ENCODE data around the gene NSG2. TPM values are rescaled to one million over a fixed set of nuclear protein-coding genes. Genes with fewer than 3 reads are reported as not detected.
"Not testable (repeated sequence)": the region's sequence is repeated elsewhere in the genome, so short reads cannot be mapped to it uniquely, and the experiment has no call there.

The NSG2 gene
- total and polyA plus RNA-seq, 3 donors from 2014 or later, result 7.2 to 11.3 (median 8.4) TPM

DNA sequence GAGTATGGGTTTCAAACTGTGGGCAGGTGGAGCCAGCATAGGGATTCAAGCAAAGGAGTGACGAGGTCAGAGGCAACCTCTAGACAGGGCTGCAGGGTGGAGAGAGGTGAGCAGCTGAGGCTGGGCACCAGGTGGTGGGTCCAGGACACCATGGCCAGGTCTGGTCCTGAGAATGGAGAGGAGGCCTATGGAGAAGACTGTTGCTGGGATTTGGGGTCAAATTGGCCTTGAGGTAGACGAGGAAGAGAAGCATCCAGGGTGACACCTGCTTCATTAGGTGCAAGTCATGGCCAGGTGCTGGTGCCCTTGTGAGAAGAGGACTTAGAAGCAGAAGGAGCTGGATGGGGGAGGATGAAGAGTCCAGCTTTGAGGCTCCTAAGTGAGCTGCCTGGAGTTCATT, 99.6 kb downstream of the NSG2 start:
- 81 to 87% methylated on average over 2 of the region's 2 CpGs for WGBS, 2 donors
- DNase-seq, result no peak

DNA sequence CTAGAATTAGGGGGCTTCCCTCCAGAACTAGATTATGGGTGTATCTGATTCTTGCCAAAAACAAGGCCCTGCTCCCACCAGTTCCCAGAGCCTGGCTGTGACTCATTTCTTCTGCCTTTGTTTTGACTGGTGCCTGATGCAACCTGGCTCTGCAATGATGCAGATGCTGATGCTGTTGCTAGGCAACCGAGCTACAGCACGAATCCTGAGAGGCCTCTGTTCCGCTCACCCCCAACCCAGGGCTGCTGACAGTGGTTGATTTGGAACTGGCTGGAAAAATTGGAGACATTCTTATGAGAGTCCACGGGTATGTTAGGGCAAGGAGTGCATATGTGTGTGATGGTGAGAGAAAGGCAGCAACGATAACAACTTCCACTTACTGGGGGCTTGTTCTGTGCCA, 100.3 kb downstream of the NSG2 start:
- WGBS, 2 donors, result 71 to 79% methylated on average over 5 of the region's 5 CpGs
- H3K9me3 ChIP-seq, result no peaks in the 10 kb centered on the region
- DNase-seq, result no peak
- H3K27me3 ChIP-seq, result no peaks in the 10 kb centered on the region
- no peaks in the 10 kb centered on the region for H3K4me1 ChIP-seq
- H3K4me3 ChIP-seq, result no peak overlapping the region
- intact Hi-C loops (cut with DNase I; ENCODE audit: low total_unique reads), result no loop called here
- H3K27ac ChIP-seq, result no peak overlapping the region
- H3K36me3 ChIP-seq (ENCODE audit: low read depth, missing control alignments), result no peaks in the 10 kb centered on the region
- TF ChIP-seq, protein P1, sequence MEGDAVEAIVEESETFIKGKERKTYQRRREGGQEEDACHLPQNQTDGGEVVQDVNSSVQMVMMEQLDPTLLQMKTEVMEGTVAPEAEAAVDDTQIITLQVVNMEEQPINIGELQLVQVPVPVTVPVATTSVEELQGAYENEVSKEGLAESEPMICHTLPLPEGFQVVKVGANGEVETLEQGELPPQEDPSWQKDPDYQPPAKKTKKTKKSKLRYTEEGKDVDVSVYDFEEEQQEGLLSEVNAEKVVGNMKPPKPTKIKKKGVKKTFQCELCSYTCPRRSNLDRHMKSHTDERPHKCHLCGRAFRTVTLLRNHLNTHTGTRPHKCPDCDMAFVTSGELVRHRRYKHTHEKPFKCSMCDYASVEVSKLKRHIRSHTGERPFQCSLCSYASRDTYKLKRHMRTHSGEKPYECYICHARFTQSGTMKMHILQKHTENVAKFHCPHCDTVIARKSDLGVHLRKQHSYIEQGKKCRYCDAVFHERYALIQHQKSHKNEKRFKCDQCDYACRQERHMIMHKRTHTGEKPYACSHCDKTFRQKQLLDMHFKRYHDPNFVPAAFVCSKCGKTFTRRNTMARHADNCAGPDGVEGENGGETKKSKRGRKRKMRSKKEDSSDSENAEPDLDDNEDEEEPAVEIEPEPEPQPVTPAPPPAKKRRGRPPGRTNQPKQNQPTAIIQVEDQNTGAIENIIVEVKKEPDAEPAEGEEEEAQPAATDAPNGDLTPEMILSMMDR (IDR thresholded peaks at IDR 0.05), result no peak
- TF ChIP-seq POLR2A (IDR thresholded peaks at IDR 0.05), result no peak

More for the DNA sequence above, 99.6 kb downstream of the NSG2 start:
- Histone ChIP-seq H3K4me3 (no peak overlapping the region), H3K9me3 (no peaks in the 10 kb centered on the region), H3K27me3 (no peaks in the 10 kb centered on the region), H3K4me1 (no peaks in the 10 kb centered on the region), H3K27ac (no peak overlapping the region), H3K36me3 (ENCODE audit: low read depth, missing control alignments) (no peaks in the 10 kb centered on the region)
- intact Hi-C loops (cut with DNase I; ENCODE audit: low total_unique reads), result no loop called here
- TF ChIP-seq, protein P1 (IDR thresholded peaks at IDR 0.05), result no peak
- TF ChIP-seq POLR2A (IDR thresholded peaks at IDR 0.05), result no peak

DNA sequence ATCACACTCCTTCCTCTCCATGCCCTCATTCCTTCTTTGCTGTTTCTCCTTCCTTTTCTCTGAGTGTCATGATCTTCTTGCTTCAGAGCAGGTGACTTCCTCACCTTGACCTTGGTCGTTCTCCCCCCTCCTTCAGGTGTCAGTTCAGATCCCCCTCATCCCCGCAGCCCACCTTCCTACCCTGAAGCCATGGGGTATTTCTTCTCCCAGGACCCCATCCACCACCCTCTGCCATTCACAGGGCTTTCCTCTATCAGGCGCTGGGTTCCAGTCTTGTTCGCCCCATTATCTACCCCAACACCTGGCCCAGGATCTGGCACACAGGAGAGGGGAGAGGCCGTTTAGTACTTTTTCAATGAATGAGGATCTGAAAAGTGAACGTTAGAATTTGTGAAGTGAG, 101.0 kb downstream of the NSG2 start:
- Histone ChIP-seq H3K27me3 (no peaks in the 10 kb centered on the region), H3K9me3 (no peaks in the 10 kb centered on the region), H3K36me3 (ENCODE audit: low read depth, missing control alignments) (no peaks in the 10 kb centered on the region), H3K4me1 (no peaks in the 10 kb centered on the region), H3K27ac (no peak overlapping the region), H3K4me3 (no peak overlapping the region)
- no peak for DNase-seq
- intact Hi-C loops (cut with DNase I; ENCODE audit: low total_unique reads), result no loop called here
- WGBS, 2 donors, result 78 to 92% methylated on average over 6 of the region's 6 CpGs
- TF ChIP-seq POLR2A (IDR thresholded peaks at IDR 0.05), result no peak
- TF ChIP-seq, protein P1 (IDR thresholded peaks at IDR 0.05), result no peak

DNA sequence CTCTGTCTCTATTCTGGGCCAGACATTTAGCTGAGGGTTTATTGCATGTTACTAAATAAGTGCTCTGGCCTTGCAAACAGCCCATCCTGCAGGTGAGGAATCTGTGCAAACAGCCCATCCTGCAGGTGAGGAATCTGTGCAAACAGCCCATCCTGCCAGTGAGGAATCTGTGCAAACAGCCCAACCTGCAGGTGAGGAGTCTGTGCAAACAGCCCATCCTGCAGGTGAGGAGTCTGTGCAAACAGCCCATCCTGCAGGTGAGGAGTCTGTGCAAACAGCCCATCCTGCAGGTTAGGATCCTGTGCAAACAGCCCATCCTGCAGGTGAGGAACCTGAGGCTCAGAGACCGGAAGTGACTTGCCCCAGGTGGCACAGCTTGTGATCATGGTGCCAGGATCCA, 101.5 kb downstream of the NSG2 start:
- WGBS, 2 donors, result 100% methylated on average over 1 of the region's 1 CpG; no CpG with 5 or more reads in 1 of the 2 donors
- intact Hi-C loops (cut with DNase I; ENCODE audit: low total_unique reads); H3K4me1 ChIP-seq; H3K9me3 ChIP-seq; DNase-seq; H3K4me3 ChIP-seq; H3K27me3 ChIP-seq; H3K36me3 ChIP-seq (ENCODE audit: low read depth, missing control alignments); H3K27ac ChIP-seq: not testable (repeated sequence)

DNA sequence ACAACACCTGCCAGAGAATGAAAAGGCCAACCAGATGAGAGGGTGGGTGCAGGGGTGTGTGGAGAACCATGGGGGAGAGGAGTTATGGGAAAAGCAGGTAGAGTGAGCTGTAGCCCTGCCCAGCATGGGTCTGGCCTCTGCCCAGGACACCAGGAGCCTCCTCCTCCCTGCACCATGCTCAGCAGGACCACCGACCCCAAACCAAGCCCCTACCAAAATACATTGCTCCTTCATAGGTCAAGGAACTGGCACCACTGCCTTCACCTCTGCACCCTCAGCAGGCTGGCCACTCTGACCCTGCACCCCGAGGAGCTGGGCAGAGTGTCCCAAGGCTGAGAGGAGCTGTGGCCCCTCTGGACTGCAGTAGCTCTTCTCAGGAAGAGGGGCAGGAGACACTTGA, 102.0 kb downstream of the NSG2 start:
- no peak for DNase-seq
- H3K9me3 ChIP-seq, result no peaks in the 10 kb centered on the region
- intact Hi-C loops (cut with DNase I; ENCODE audit: low total_unique reads), result no loop called here
- H3K36me3 ChIP-seq (ENCODE audit: low read depth, missing control alignments), result no peaks in the 10 kb centered on the region
- H3K4me1 ChIP-seq, result no peaks in the 10 kb centered on the region
- no peak overlapping the region for H3K4me3 ChIP-seq
- no peaks in the 10 kb centered on the region for H3K27me3 ChIP-seq
- no peak overlapping the region for H3K27ac ChIP-seq
- 86 to 87% methylated on average over 1 to 2 of the region's 2 CpGs for WGBS, 2 donors
- no peak for TF ChIP-seq POLR2A (IDR thresholded peaks at IDR 0.05)
- TF ChIP-seq, protein P1 (IDR thresholded peaks at IDR 0.05), result no peak

Data from testis (tissue), 3 donors.